Mesendoderm (in vitro differentiated cells): ENCODE results near the gene ATF7.

Experiments
- DNase-seq: peaks from one replicate; pipeline ENCODE4 v3.0.0; 2013
- H2AK5ac ChIP-seq: 2 replicates; pipeline ENCODE4 v1.6.1; 2013; ENCODE audit warnings: low read length, inconsistent platforms
- H2BK120ac ChIP-seq: 2 replicates; pipeline ENCODE4 v1.6.1; 2013; ENCODE audit warnings: low read depth, mild to moderate bottlenecking, low read length, moderate library complexity, mixed read lengths
- H2BK15ac ChIP-seq: replicated peaks from 2 replicates; pipeline ENCODE4 v1.6.1; 2013; ENCODE audit warnings: low read depth, mild to moderate bottlenecking, moderate library complexity
- H2BK5ac ChIP-seq: 2 replicates; pipeline ENCODE4 v1.6.1; 2013; ENCODE audit warnings: low read length, inconsistent platforms
- H3K18ac ChIP-seq: 2 replicates; pipeline ENCODE4 v1.6.1; 2013; ENCODE audit warnings: mild to moderate bottlenecking, low read length, mixed read lengths
- H3K23ac ChIP-seq: one replicate; pipeline ENCODE4 v1.6.1; 2013; ENCODE audit warnings: low read length
- H3K27ac ChIP-seq: 2 replicates; pipeline ENCODE4 v1.5.1; 2013; ENCODE audit warnings: low read depth, mild to moderate bottlenecking, inconsistent platforms, low read length, moderate library complexity
- H3K27me3 ChIP-seq: 2 replicates; pipeline ENCODE4 v1.6.1; 2013; ENCODE audit warnings: low read length, control low read depth, mild to moderate bottlenecking, inconsistent platforms; ENCODE audit not compliant: insufficient read depth, poor library complexity
- H3K36me3 ChIP-seq: 2 replicates; pipeline ENCODE4 v1.6.1; 2013; ENCODE audit warnings: low read length, inconsistent platforms; ENCODE audit not compliant: control insufficient read depth, insufficient read depth
- H3K4ac ChIP-seq: one replicate; pipeline ENCODE4 v1.6.1; 2013; ENCODE audit warnings: low read depth, mild to moderate bottlenecking, low read length, moderate library complexity
- H3K4me1 ChIP-seq: 2 replicates; pipeline ENCODE4 v1.6.1; 2013; ENCODE audit warnings: low read depth, low read length, inconsistent platforms; ENCODE audit not compliant: control insufficient read depth
- H3K4me2 ChIP-seq: 2 replicates; pipeline ENCODE4 v1.6.1; 2013; ENCODE audit warnings: low read length
- H3K4me3 ChIP-seq: 2 replicates; pipeline ENCODE4 v1.5.1; 2013; ENCODE audit warnings: mild to moderate bottlenecking, low read length
- H3K56ac ChIP-seq: one replicate; pipeline ENCODE4 v1.6.1; 2013; ENCODE audit warnings: low read length
- H3K79me1 ChIP-seq: 2 replicates; pipeline ENCODE4 v1.6.1; 2013; ENCODE audit warnings: low read length, inconsistent platforms
- H3K79me2 ChIP-seq: 2 replicates; pipeline ENCODE4 v1.6.1; 2013; ENCODE audit warnings: mild to moderate bottlenecking, low read length; ENCODE audit not compliant: control insufficient read depth, insufficient read depth
- H3K9ac ChIP-seq: 2 replicates; pipeline ENCODE4 v1.6.1; 2013; ENCODE audit warnings: low read length, inconsistent platforms
- H4K5ac ChIP-seq: one replicate; pipeline ENCODE4 v1.6.1; 2013; ENCODE audit warnings: low read length
- H4K8ac ChIP-seq: one replicate; pipeline ENCODE4 v1.6.1; 2013; ENCODE audit warnings: low read depth, mild to moderate bottlenecking, control low read depth, low read length, moderate library complexity
- WGBS: extraction: QIAGEN DNeasy Blood & Tissue Kit; methylation state at CpG from one replicate; pipeline ENCODE4 v1.1.7; 2013; ENCODE audit warnings: low lambda C conversion rate, missing lambda C conversion rate; ENCODE audit not compliant: insufficient coverage; ENCODE audit errors: extremely low coverage; 5-methylcytosine and 5-hydroxymethylcytosine counted together

The ATF7 gene

GRCh38 chr12:53622724-53623123 is 3.5 kb downstream of the ATF7 start:
- no peak overlapping the region for H3K56ac ChIP-seq
- no peak overlapping the region for H4K5ac ChIP-seq
- no peak overlapping the region for H4K8ac ChIP-seq
- peaks cover 8% of the 10 kb centered on the region for H3K4me1 ChIP-seq
- no peak overlapping the region for H2BK5ac ChIP-seq
- H3K79me2 ChIP-seq, result peaks cover 17% of the 10 kb centered on the region
- H3K36me3 ChIP-seq, result no peaks in the 10 kb centered on the region
- no peaks in the 10 kb centered on the region for H3K27me3 ChIP-seq
- no peak overlapping the region for H3K27ac ChIP-seq
- no peak overlapping the region for H3K18ac ChIP-seq
- no peak overlapping the region for H2BK120ac ChIP-seq
- no peak overlapping the region for H3K4ac ChIP-seq
- no peak overlapping the region for H3K4me3 ChIP-seq
- peaks cover 10% of the 10 kb centered on the region for H3K79me1 ChIP-seq
- H3K4me2 ChIP-seq, result no peak overlapping the region
- H2AK5ac ChIP-seq, result no peak overlapping the region
- H2BK15ac ChIP-seq, result no peak overlapping the region
- WGBS, result no CpG with 5 or more reads among the region's 5 CpGs
- H3K9ac ChIP-seq, result no peak overlapping the region
- DNase-seq, result no peak
- no peak overlapping the region for H3K23ac ChIP-seq

- no peak overlapping the region for H3K4me2 ChIP-seq
- no peak overlapping the region for H4K8ac ChIP-seq
- no peak overlapping the region for H2BK15ac ChIP-seq
- no peak overlapping the region for H3K56ac ChIP-seq
- no peak overlapping the region for H3K27ac ChIP-seq
- no CpG with 5 or more reads among the region's 3 CpGs for WGBS
- peaks cover 4% of the 10 kb centered on the region for H3K79me2 ChIP-seq
- H3K4ac ChIP-seq, result no peak overlapping the region
- no peaks in the 10 kb centered on the region for H3K27me3 ChIP-seq
- no peaks in the 10 kb centered on the region for H3K4me1 ChIP-seq
- H3K18ac ChIP-seq, result no peak overlapping the region
- no peak overlapping the region for H3K9ac ChIP-seq
- DNase-seq, result no peak
- peaks cover 4% of the 10 kb centered on the region for H3K79me1 ChIP-seq
- H2AK5ac ChIP-seq, result no peak overlapping the region
- H3K36me3 ChIP-seq, result no peaks in the 10 kb centered on the region
- H4K5ac ChIP-seq, result no peak overlapping the region
- H2BK120ac ChIP-seq, result no peak overlapping the region
- no peak overlapping the region for H3K23ac ChIP-seq
- no peak overlapping the region for H2BK5ac ChIP-seq
- H3K4me3 ChIP-seq, result no peak overlapping the region
Measured at GRCh38 chr12:53618275-53618674, 7.9 kb downstream of the ATF7 start.

- Histone ChIP-seq H4K5ac (no peak overlapping the region), H4K8ac (no peak overlapping the region), H3K27ac (no peak overlapping the region), H3K18ac (no peak overlapping the region), H3K9ac (no peak overlapping the region), H2BK15ac (no peak overlapping the region), H3K4me3 (no peak overlapping the region), H3K4ac (no peak overlapping the region), H3K79me2 (peaks cover 2% of the 10 kb centered on the region), H2BK5ac (no peak overlapping the region), H3K23ac (no peak overlapping the region), H3K4me1 (no peaks in the 10 kb centered on the region), H3K4me2 (no peak overlapping the region), H3K27me3 (no peaks in the 10 kb centered on the region), H3K36me3 (no peaks in the 10 kb centered on the region), H2AK5ac (no peak overlapping the region), H3K56ac (no peak overlapping the region), H3K79me1 (peaks cover 3% of the 10 kb centered on the region), H2BK120ac (no peak overlapping the region)
- no CpG with 5 or more reads among the region's 3 CpGs for WGBS
- DNase-seq, result no peak
Measured at GRCh38 chr12:53617700-53618099, 8.5 kb downstream of the ATF7 start.

DNA sequence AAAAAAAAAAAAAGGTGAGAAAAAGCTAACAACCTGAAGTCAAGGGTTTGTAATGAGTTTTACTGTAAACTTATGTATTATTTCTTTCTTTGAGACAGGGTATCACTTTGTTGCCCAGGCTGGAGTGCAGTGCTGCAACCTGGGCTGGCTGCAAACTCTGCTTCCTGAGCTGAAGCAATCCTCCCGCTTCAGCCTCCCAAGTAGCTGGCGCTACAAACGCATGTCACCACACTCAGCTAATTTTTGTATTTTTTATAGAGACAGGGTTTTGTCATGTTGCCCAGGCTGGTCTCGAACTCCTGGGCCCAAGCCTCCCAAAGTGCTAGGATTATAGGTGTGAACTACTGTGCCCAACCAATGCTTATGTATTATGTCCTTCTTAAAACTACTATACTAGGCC is 9.2 kb downstream of the ATF7 start:
- WGBS, result no CpG with 5 or more reads among the region's 4 CpGs
- no peak overlapping the region for H3K56ac ChIP-seq

DNA sequence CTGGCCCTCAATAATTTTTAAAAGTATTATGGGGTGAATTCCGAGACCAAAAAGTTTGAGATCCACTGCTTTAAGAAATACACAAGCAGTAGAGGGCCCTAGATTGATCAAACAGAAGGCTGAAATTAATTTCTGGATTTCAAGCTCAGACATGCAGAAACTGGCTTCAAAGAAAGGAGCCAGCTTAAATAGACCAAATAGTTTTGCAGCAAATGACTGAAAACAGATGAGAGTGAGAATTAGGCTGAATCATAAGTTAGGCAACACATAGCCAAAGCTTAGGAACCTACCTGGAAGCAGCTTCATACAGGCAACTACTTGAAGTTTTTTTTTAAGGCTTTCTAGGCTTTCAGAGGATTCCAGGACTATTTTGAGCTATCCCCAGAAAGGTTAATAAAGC is 12.4 kb downstream of the ATF7 start:
- Histone ChIP-seq H2BK120ac (no peak overlapping the region), H3K79me1 (peaks cover 2% of the 10 kb centered on the region), H3K9ac (no peak overlapping the region), H3K27ac (no peak overlapping the region), H3K4me2 (no peak overlapping the region), H4K5ac (no peak overlapping the region), H3K56ac (no peak overlapping the region), H3K4me1 (no peaks in the 10 kb centered on the region), H3K27me3 (no peaks in the 10 kb centered on the region), H3K18ac (no peak overlapping the region), H4K8ac (no peak overlapping the region), H2AK5ac (no peak overlapping the region), H2BK5ac (no peak overlapping the region), H3K79me2 (no peaks in the 10 kb centered on the region), H3K23ac (no peak overlapping the region), H3K4ac (no peak overlapping the region), H3K36me3 (no peaks in the 10 kb centered on the region), H2BK15ac (no peak overlapping the region), H3K4me3 (no peak overlapping the region)
- no CpG with 5 or more reads among the region's 1 CpG for WGBS
- DNase-seq, result no peak

More for the DNA sequence above, 9.2 kb downstream of the ATF7 start:
- no peak overlapping the region for H3K23ac ChIP-seq
- DNase-seq, result no peak
- H2AK5ac ChIP-seq, result no peak overlapping the region
- H4K5ac ChIP-seq, result no peak overlapping the region
- H3K36me3 ChIP-seq, result no peaks in the 10 kb centered on the region
- H3K9ac ChIP-seq, result no peak overlapping the region
- no peaks in the 10 kb centered on the region for H3K27me3 ChIP-seq
- peaks cover 2% of the 10 kb centered on the region for H3K79me2 ChIP-seq
- H4K8ac ChIP-seq, result no peak overlapping the region
- no peak overlapping the region for H2BK120ac ChIP-seq
- no peaks in the 10 kb centered on the region for H3K4me1 ChIP-seq
- H3K18ac ChIP-seq, result no peak overlapping the region
- no peak overlapping the region for H2BK5ac ChIP-seq
- no peak overlapping the region for H3K4me3 ChIP-seq
- no peak overlapping the region for H3K4me2 ChIP-seq
- H3K79me1 ChIP-seq, result peaks cover 2% of the 10 kb centered on the region
- H2BK15ac ChIP-seq, result no peak overlapping the region
- H3K4ac ChIP-seq, result no peak overlapping the region
- no peak overlapping the region for H3K27ac ChIP-seq

DNA sequence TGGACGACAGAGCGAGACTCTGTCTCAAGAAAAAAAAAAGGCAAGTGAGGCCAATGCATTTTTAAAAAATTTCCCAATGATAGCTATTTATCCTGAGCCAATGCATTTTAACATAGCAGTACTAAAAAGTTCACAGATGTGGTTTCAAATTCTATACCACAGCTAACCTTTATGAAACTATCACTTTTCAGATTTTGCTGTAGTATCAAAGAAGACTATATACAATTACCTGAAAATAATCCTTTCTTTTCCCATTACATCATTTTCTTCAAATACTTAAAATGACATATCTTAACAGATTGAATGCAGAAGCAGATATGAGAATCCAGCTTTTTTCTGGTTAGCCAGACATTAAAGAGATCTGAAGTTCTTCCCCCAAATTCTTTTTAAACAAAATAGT is 13.2 kb downstream of the ATF7 start:
- Histone ChIP-seq H3K27me3 (no peaks in the 10 kb centered on the region), H2BK5ac (no peak overlapping the region), H2AK5ac (no peak overlapping the region), H3K4me1 (no peaks in the 10 kb centered on the region), H3K9ac (no peak overlapping the region), H3K79me2 (no peaks in the 10 kb centered on the region), H3K79me1 (peaks cover 2% of the 10 kb centered on the region), H3K23ac (no peak overlapping the region), H3K18ac (no peak overlapping the region), H3K4me3 (no peak overlapping the region), H3K36me3 (no peaks in the 10 kb centered on the region), H4K5ac (no peak overlapping the region), H3K4me2 (no peak overlapping the region), H2BK15ac (no peak overlapping the region), H3K27ac (no peak overlapping the region), H2BK120ac (no peak overlapping the region), H4K8ac (no peak overlapping the region), H3K4ac (no peak overlapping the region), H3K56ac (no peak overlapping the region)
- DNase-seq, result no peak
- WGBS, result no CpG with 5 or more reads among the region's 2 CpGs
